ENCODE results near the gene DAP.

DNA sequence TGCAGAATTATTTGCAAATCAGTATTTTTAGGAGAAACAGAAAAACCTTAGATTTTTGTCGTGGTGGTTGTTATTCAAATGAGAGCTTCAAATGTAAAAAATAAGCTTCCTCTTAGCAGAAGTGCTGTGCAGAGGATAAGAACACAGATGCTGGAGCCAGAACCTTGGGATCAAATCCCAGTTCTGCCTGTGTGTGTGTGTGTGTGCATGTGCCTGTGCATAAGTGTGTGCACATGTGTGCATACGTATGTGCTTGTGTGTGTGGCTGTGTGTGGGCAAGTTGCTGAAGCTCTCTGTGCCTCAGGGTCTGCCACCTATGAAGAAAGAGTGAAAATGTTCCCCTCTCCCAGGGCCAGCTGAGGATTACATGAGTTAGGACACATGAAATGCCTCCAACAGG lies 8.6 kb downstream of the DAP start:
- TF ChIP-seq, protein P1, sequence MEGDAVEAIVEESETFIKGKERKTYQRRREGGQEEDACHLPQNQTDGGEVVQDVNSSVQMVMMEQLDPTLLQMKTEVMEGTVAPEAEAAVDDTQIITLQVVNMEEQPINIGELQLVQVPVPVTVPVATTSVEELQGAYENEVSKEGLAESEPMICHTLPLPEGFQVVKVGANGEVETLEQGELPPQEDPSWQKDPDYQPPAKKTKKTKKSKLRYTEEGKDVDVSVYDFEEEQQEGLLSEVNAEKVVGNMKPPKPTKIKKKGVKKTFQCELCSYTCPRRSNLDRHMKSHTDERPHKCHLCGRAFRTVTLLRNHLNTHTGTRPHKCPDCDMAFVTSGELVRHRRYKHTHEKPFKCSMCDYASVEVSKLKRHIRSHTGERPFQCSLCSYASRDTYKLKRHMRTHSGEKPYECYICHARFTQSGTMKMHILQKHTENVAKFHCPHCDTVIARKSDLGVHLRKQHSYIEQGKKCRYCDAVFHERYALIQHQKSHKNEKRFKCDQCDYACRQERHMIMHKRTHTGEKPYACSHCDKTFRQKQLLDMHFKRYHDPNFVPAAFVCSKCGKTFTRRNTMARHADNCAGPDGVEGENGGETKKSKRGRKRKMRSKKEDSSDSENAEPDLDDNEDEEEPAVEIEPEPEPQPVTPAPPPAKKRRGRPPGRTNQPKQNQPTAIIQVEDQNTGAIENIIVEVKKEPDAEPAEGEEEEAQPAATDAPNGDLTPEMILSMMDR (conservative IDR thresholded peaks at IDR 0.05; ENCODE audit: low read depth, low read length), result no peak
- TF ChIP-seq BHLHE40 (IDR thresholded peaks at IDR 0.05; ENCODE audit: low read depth, low read length) (no peak), RAD21 (IDR thresholded peaks at IDR 0.05; ENCODE audit: low read length) (no peak), POLR2A (IDR thresholded peaks at IDR 0.05; ENCODE audit: low read depth, low read length) (no peak), CEBPB (IDR thresholded peaks at IDR 0.05; ENCODE audit: low read depth, low read length) (no peak), MAFK (IDR thresholded peaks at IDR 0.05; ENCODE audit: low read depth, low read length) (no peak)
- TF ChIP-seq, protein P2, sequence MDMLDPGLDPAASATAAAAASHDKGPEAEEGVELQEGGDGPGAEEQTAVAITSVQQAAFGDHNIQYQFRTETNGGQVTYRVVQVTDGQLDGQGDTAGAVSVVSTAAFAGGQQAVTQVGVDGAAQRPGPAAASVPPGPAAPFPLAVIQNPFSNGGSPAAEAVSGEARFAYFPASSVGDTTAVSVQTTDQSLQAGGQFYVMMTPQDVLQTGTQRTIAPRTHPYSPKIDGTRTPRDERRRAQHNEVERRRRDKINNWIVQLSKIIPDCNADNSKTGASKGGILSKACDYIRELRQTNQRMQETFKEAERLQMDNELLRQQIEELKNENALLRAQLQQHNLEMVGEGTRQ (IDR thresholded peaks at IDR 0.05; ENCODE audit: low read depth, low read length), result no peak
